Measurements from ENCODE around the gene SNX24.

Gene SNX24

GRCh38 chr5:123035360-123035917, 190.0 kb downstream of the SNX24 start:
- peak; percentile 79 for DNase-seq

- peak; percentile 80 for DNase-seq
Measured at GRCh38 chr5:123035918-123036390, 190.5 kb downstream of the SNX24 start.

GRCh38 chr5:123036391-123037103, 191.1 kb downstream of the SNX24 start, which contains the start of gene PPIC:
TSS of gene PPIC (minus strand) at chr5:123036725. CDS start at chr5:123036625, 100 bp downstream.
- DNase-seq, result peak; percentile 91

GRCh38 chr5:123037104-123037418, 191.6 kb downstream of the SNX24 start:
- DNase-seq, result no peak

- DNase-seq, result no peak
Measured at GRCh38 chr5:123039673-123040072, 194.3 kb downstream of the SNX24 start.

- no peak for DNase-seq
Measured at GRCh38 chr5:123044926-123045617, 199.7 kb downstream of the SNX24 start.

- DNase-seq, result no peak
Measured at GRCh38 chr5:123046222-123046621, 200.8 kb downstream of the SNX24 start.

GRCh38 chr5:123047706-123048105, 202.3 kb downstream of the SNX24 start:
- no peak for DNase-seq

GRCh38 chr5:123051206-123051605, 205.8 kb downstream of the SNX24 start:
- no peak for DNase-seq

All from NCI-H69 (cell line).